ENCODE measurements around the gene SNAP47.

SNAP47 gene

GRCh38 chr1:227787513-227788270, 52.5 kb downstream of the SNAP47 start:
- peak; percentile 92 for DNase-seq

GRCh38 chr1:227788271-227789083, 53.2 kb downstream of the SNAP47 start:
- DNase-seq: peak; percentile 80

GRCh38 chr1:227789084-227790033, 54.1 kb downstream of the SNAP47 start:
- no peak for DNase-seq

- no peak for DNase-seq
Observed at GRCh38 chr1:227790034-227790400, 54.8 kb downstream of the SNAP47 start.

GRCh38 chr1:227790868-227791267, 55.6 kb downstream of the SNAP47 start:
- DNase-seq: no peak

- no peak for DNase-seq
Observed at GRCh38 chr1:227791425-227792143, 56.3 kb downstream of the SNAP47 start.

- no peak for DNase-seq
Observed at GRCh38 chr1:227792216-227793078, 57.2 kb downstream of the SNAP47 start.

GRCh38 chr1:227793079-227793947, 58.1 kb downstream of the SNAP47 start:
- DNase-seq: no peak

- DNase-seq: peak; percentile 87
Observed at GRCh38 chr1:227793948-227794816, 58.9 kb downstream of the SNAP47 start.

- no peak for DNase-seq
Observed at GRCh38 chr1:227794817-227795192, 59.6 kb downstream of the SNAP47 start.

GRCh38 chr1:227795732-227796131, 60.5 kb downstream of the SNAP47 start:
- no peak for DNase-seq

- DNase-seq: no peak
Observed at GRCh38 chr1:227796359-227796915, 61.2 kb downstream of the SNAP47 start.

GRCh38 chr1:227797144-227797543, 61.9 kb downstream of the SNAP47 start:
- DNase-seq: no peak

- no peak for DNase-seq
Observed at GRCh38 chr1:227797625-227798024, 62.4 kb downstream of the SNAP47 start.

GRCh38 chr1:227798078-227798802, 63.0 kb downstream of the SNAP47 start:
- no peak for DNase-seq

- no peak for DNase-seq
Observed at GRCh38 chr1:227799756-227800155, 64.5 kb downstream of the SNAP47 start.

- no peak for DNase-seq
Observed at GRCh38 chr1:227803933-227804332, 68.7 kb downstream of the SNAP47 start.

GRCh38 chr1:227805606-227806197, 70.5 kb downstream of the SNAP47 start:
- no peak for DNase-seq

Data from eye (tissue), 1 donor.